Osteoblast (primary cell): Measurements from ENCODE around the gene GPALPP1. TPM values are rescaled to one million over a fixed set of nuclear protein-coding genes. Genes with fewer than 3 reads are reported as not detected.
"Not testable (repeated sequence)": the region's sequence is repeated elsewhere in the genome, so short reads cannot be mapped to it uniquely, and the experiment has no call there.

Experiments
- DNase-seq: peaks from one replicate; pipeline ENCODE4 v3.0.0; 2011; ENCODE audit warnings: low spot score, mixed read lengths; ENCODE audit not compliant: insufficient read length; ENCODE audit errors: missing footprints
- H2AFZ ChIP-seq: 2 replicates; pipeline ENCODE4 v1.6.0; 2011; ENCODE audit warnings: mild to moderate bottlenecking, low read length
- H3K27ac ChIP-seq: 2 replicates; pipeline ENCODE4 v1.5.1; 2011; ENCODE audit warnings: mild to moderate bottlenecking, low read depth, low read length, moderate library complexity
- H3K27me3 ChIP-seq: 2 replicates; pipeline ENCODE4 v1.6.0; 2012; ENCODE audit warnings: mild to moderate bottlenecking, control low read depth, inconsistent platforms, low read length, moderate library complexity; ENCODE audit not compliant: insufficient read depth
- H3K36me3 ChIP-seq: 2 replicates; pipeline ENCODE4 v1.5.1; 2011; ENCODE audit warnings: mild to moderate bottlenecking, low read length, control low read depth, moderate library complexity; ENCODE audit not compliant: insufficient read depth
- H3K4me1 ChIP-seq: 2 replicates; pipeline ENCODE4 v1.5.1; 2011; ENCODE audit warnings: mild to moderate bottlenecking, low read length, control low read depth, moderate library complexity; ENCODE audit not compliant: insufficient read depth
- H3K4me2 ChIP-seq: 2 replicates; pipeline ENCODE4 v1.6.0; 2011; ENCODE audit warnings: mild to moderate bottlenecking, low read length; ENCODE audit not compliant: insufficient read depth
- H3K4me3 ChIP-seq: fragments of 200-600 bp; sonication (generic); 3 replicates; pipeline ENCODE4 v1.5.1; 2012; ENCODE audit warnings: mild to moderate bottlenecking, low read length, inconsistent platforms; ENCODE audit not compliant: insufficient read depth
- H3K79me2 ChIP-seq: 2 replicates; pipeline ENCODE4 v1.6.0; 2012; ENCODE audit warnings: mild to moderate bottlenecking, low read length, control low read depth, inconsistent platforms; ENCODE audit not compliant: insufficient read depth
- H3K9me3 ChIP-seq: 2 replicates; pipeline ENCODE4 v1.5.1; 2011; ENCODE audit warnings: low read depth, low read length, control low read depth
- H4K20me1 ChIP-seq: 2 replicates; pipeline ENCODE4 v1.6.0; 2012; ENCODE audit warnings: mild to moderate bottlenecking, low read length, control low read depth; ENCODE audit not compliant: insufficient read depth
- CTCF ChIP-seq: IDR thresholded peaks from 2 replicates; pipeline ENCODE4 v1.5.1; 2011; ENCODE audit warnings: mild to moderate bottlenecking, low read depth, low read length, moderate library complexity; ENCODE audit errors: extremely low read depth
- total RNA-seq: library from RNA; depleted of rRNA; stranded (reverse); fragments of >200 nt; gene quantifications from 2 replicates; pipeline ENCODE4 v1.2.3, GENCODE V29; 2012

Gene GPALPP1
- total RNA-seq, 1 donor, result 25.0 TPM

DNA sequence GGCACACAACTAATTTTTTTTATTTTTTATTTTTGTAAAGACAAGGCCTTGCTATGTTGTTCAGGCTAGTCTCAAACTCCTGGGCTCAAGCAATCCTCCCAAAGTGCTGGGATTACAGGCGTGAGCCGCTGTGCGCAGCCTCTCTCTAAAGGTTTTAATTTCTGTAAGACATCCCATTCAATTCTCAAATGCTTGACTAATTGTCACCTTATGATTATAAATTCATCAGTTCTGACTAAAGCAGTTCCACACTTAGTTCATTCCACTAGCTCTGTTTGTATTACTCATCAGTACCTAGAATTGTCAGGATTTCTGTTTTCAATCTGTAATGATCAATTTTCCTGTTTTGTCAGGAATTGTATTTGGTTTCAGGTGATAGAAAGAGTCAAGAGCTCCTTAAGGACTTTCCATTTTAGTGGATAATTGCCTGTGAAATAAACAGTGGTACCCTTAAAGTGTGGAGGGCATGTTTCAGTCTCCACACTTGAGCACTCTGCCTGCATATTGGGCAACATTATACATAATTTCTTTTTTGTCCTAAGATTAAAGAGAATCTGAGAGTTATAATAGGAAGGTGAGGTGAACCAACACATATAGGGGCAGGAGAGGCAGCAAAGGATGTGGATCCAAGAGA is 27.6 kb downstream of the GPALPP1 start:
- TF ChIP-seq CTCF, result no peak
- Histone ChIP-seq H3K79me2 (no peaks in the 10 kb centered on the region), H3K36me3 (peaks cover 31% of the 10 kb centered on the region)

DNA sequence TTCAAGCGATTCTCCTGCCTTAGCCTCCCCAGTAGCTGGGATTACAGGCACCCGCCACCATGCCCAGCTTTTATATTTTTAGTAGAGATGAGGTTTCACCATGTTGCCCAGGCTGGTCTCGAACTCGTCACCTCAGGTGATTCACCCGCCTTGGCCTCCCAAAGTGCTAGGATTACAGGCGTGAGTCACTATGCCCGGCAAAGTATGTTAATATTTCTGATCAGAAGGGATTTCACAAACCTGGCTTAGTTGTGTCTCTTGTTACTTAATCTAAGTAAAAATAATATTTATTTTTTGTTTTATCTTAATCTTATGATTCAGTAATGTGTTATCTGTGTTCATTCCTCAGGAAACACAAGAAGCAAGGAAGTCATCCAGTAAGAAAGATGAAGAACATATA is 30.6 kb downstream of the GPALPP1 start:
- H3K27me3 ChIP-seq, H3K4me3 ChIP-seq, H3K4me1 ChIP-seq, H4K20me1 ChIP-seq, H2AFZ ChIP-seq, DNase-seq, H3K27ac ChIP-seq, H3K9me3 ChIP-seq, H3K79me2 ChIP-seq, H3K4me2 ChIP-seq: not testable (repeated sequence)
- peaks cover 36% of the 10 kb centered on the region for H3K36me3 ChIP-seq

More for the DNA sequence above, 27.6 kb downstream of the GPALPP1 start:
- Histone ChIP-seq H3K4me2 (no peak overlapping the region), H3K4me1 (no peaks in the 10 kb centered on the region), H3K27ac (no peak overlapping the region), H3K4me3 (no peak overlapping the region), H4K20me1 (no peaks in the 10 kb centered on the region), H3K27me3 (no peaks in the 10 kb centered on the region), H2AFZ (no peak overlapping the region), H3K9me3 (no peaks in the 10 kb centered on the region)
- no peak for DNase-seq

DNA sequence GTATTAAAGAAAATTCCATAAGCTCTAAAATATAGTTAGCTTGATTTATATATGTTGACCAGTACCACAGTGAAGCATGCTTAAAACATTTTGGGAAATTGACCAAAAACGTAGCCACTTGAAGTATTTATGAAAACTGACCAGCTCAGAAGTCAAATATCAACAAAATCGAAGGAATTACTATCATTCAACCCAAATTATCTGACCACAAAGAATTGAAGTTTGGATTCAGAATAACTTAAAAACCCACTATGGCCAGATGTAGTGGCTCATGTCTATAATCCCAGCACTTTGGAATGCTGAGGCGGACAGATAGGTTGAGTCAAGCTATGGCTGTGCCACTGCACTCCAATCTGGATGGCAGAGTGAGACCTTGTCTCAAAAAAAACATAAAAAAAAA is 31.9 kb downstream of the GPALPP1 start:
- H3K9me3 ChIP-seq, result no peaks in the 10 kb centered on the region
- no peak overlapping the region for H3K4me3 ChIP-seq
- H3K79me2 ChIP-seq, result no peaks in the 10 kb centered on the region
- DNase-seq, result no peak
- H3K27me3 ChIP-seq, result no peaks in the 10 kb centered on the region
- H3K27ac ChIP-seq, result no peak overlapping the region
- no peaks in the 10 kb centered on the region for H3K4me1 ChIP-seq
- H3K4me2 ChIP-seq, result no peak overlapping the region
- no peaks in the 10 kb centered on the region for H4K20me1 ChIP-seq
- TF ChIP-seq CTCF, result no peak
- H2AFZ ChIP-seq, result no peak overlapping the region
- peaks cover 31% of the 10 kb centered on the region for H3K36me3 ChIP-seq

DNA sequence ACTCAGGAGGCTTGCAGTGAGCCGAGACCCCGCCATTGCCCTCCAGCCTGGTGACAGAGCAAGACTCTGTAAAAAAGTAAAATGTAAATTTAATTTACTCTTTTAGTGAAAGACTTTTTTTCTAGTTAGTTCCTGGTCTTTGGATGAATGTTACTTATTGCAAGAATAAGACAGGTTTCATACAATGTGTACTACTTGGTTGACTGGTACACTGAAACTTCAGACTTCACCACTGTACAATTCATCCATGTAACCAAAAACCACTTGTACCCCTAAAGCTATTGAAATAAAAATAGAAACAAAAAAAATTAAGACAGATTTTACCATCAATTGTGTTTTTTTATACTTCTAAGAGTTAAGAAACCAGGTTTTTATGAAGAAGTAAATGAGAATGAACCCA is 35.5 kb downstream of the GPALPP1 start:
- no peak for TF ChIP-seq CTCF

More for the DNA sequence above, 35.5 kb downstream of the GPALPP1 start:
- no peaks in the 10 kb centered on the region for H4K20me1 ChIP-seq
- peaks cover 42% of the 10 kb centered on the region for H3K36me3 ChIP-seq
- no peak for DNase-seq
- H3K9me3 ChIP-seq, result no peaks in the 10 kb centered on the region
- no peak overlapping the region for H2AFZ ChIP-seq
- H3K27me3 ChIP-seq, result no peaks in the 10 kb centered on the region
- H3K4me2 ChIP-seq, result no peak overlapping the region
- no peak overlapping the region for H3K27ac ChIP-seq
- H3K79me2 ChIP-seq, result no peaks in the 10 kb centered on the region
- H3K4me1 ChIP-seq, result no peaks in the 10 kb centered on the region
- H3K4me3 ChIP-seq, result no peak overlapping the region
